VCaP (cell line): ENCODE data around the gene OGFOD3.
A peak's percentile ranks its signal among the peaks of the same experiment; 100 is the strongest.

Experiments used
- H3K27ac ChIP-seq: fragments of 450-650 bp; 2 replicates; pipeline ENCODE4 v1.5.1; 2017
- TF ChIP-seq, protein P1 (sequence below): fragments of 450-650 bp; conservative IDR thresholded peaks from 2 replicates; pipeline ENCODE4 v1.5.1; 2017; ENCODE audit warnings: mild to moderate bottlenecking, moderate library complexity

The OGFOD3 gene

DNA sequence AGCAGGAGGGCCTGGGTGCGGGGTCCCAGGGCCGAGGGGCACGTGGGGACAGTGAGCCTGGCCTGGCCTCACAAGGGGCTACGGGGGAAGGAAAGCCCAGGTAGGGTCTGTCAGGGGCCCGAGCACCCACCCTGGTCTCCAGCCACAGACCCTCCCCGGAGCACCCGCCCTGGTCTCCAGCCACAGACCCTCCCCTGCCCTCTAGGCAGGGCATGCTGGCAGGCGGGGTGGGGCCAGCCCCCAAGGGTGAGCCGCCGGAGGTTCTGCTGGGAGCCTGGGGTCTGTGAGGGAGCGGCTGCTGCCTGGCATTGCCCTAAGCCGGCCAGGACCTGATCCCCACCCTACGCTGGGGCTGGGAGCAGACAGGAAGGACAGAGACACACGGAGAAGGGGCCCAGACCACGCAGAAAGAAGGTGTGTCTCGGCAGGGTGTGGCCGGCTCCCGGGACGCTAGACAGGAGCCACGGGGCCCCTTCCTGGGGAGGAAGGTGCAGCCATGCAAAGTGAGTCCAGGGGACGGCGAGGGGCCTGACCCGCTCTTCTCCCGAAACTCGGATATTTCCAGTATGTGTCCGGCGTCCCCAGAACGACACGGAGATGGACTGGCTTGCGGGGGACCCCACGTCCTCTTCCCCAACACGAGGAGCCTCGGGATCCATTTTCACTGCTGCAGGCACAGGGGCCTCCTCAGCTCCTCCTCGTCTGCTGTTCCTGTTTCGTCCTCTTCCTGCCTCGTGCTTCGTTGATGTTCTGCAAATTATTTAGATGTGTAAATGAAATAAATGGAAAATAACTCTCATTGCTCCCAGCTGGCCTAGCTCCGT is 31.3 kb downstream of the OGFOD3 start:
- no peak overlapping the region for H3K27ac ChIP-seq
- TF ChIP-seq, protein P1, sequence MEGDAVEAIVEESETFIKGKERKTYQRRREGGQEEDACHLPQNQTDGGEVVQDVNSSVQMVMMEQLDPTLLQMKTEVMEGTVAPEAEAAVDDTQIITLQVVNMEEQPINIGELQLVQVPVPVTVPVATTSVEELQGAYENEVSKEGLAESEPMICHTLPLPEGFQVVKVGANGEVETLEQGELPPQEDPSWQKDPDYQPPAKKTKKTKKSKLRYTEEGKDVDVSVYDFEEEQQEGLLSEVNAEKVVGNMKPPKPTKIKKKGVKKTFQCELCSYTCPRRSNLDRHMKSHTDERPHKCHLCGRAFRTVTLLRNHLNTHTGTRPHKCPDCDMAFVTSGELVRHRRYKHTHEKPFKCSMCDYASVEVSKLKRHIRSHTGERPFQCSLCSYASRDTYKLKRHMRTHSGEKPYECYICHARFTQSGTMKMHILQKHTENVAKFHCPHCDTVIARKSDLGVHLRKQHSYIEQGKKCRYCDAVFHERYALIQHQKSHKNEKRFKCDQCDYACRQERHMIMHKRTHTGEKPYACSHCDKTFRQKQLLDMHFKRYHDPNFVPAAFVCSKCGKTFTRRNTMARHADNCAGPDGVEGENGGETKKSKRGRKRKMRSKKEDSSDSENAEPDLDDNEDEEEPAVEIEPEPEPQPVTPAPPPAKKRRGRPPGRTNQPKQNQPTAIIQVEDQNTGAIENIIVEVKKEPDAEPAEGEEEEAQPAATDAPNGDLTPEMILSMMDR = no peak

DNA sequence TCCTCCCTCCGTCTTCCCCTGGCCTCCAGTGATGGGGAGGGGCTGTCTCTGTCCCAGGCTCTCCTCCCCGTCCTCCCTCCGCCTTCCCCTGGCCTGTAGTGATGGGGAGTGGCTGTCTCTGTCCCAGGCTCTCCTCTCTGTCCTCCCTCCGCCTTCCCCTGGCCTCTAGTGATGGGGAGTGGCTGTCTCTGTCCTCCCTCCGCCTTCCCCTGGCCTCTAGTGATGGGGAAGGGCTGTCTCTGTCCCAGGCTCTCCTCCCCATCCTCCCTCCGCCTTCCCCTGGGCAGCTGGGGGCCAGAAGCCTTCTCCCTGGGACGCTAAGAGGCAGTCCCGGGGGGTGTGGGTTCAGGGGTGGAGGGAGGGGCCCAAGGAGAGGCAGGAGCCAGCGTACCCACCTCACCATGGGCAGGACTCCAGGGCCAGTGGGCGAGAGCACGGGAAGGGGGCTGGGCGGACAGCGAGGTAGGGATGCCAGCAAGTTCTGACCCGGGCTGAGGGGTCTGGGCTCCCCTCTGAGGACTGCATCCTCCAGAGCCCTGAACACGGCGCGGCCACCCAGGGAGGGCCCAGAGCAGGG is 32.0 kb downstream of the OGFOD3 start:
- TF ChIP-seq, protein P1 = no peak
- H3K27ac ChIP-seq = no peak overlapping the region

DNA sequence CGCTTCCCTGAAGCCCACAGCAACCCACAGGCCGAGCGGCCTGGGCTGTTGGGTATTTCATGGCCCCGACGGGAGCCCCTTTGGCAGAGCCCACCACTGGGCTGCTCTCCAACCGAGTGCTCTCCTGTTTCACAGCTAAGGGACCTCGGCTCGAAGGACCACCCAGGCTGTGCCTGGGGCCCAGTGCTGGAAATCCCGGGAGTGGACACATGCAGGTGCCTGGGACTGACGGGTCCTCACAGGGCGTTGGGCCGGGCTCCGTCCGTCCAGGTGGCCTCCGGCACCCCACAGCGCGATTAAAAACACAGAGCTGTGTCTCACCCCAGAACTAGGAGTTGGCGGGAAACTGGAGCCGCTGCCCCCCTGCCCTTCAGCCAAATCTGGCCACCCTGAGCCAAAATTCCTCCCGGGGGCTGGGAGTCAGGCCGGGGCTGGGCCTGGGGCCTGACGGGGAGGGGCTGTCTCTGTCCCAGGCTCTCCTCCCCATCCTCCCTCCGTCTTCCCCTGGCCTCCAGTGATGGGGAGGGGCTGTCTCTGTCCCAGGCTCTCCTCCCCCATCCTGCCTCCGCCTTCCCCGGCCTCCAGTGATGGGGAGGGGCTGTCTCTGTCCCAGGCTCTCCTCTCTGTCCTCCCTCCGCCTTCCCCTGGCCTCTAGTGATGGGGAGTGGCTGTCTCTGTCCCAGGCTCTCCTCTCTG is 32.7 kb downstream of the OGFOD3 start:
- peak overlapping the region; percentile 61 for H3K27ac ChIP-seq
- TF ChIP-seq, protein P1 = no peak

DNA sequence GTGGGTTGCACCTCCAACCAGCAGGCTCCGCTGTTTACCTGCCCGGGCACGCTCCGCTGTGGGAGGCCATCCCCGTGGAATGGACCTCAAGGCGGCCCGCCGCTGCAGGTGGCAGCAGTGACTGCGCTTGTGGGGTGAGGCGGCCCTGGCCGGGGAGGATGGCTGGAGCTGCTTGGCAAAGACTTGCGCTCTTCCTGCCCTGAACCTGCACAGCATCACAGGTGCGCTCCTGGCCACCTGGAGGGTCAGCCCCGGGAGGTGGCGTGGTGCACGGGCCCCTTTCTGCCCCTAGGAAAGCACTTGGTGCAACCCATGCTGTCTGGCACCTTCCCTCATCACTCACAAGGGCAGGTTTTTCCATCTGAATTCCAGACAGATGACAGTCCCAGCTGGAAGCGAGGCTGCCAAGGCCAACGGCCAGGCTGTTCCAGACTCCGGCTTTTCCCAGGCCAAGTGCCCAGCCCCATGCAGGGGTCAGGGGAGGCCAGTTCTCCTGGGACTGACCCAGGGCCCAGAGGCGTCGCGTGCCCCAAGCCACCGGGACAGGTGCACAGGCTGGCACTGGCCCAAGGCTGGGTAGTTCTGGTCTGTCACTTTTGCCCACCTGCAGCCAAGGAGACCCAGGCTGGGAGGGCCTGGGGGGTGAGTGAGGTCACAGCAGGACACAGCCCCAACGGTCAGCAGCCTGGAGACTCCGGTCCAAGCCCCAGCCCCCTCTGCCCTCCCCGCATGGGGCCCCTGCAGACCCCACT is 33.5 kb downstream of the OGFOD3 start:
- peak overlapping the region; percentile 61 for H3K27ac ChIP-seq
- TF ChIP-seq, protein P1 = peak; percentile 76

DNA sequence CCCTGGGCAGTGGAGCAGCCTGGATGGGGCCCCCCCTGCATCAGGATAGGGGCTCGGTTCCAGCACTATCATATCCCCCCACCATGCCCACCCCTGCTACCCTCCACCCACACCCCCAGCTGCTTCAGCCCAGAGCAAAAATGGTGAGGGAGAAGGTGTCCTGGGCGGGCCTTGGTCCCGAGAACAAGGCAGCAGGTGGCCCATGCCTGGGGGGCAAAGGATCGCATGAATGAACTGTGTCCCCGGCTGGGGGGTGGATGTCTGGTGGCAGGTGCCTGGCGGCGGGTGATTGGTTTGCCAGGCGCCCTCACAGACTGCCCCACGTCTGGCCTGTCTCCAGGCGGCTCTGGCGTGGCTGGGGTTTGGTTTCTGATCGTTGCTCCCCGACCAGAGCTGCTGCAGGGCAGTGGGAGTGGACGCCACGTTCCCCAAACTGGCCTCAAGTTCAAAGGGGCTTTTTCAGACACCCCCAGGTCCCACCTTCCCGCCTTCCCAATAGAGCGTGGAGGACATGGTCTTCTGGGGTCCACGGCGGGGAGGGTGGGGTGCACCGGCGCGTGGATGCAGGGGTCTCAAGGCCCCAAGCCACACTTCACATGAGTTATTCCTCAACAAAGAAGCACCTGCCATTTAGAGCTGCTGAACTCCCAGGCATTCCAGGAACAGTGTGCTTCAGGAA is 34.2 kb downstream of the OGFOD3 start:
- TF ChIP-seq, protein P1 = no peak
- peak overlapping the region; percentile 61 for H3K27ac ChIP-seq

DNA sequence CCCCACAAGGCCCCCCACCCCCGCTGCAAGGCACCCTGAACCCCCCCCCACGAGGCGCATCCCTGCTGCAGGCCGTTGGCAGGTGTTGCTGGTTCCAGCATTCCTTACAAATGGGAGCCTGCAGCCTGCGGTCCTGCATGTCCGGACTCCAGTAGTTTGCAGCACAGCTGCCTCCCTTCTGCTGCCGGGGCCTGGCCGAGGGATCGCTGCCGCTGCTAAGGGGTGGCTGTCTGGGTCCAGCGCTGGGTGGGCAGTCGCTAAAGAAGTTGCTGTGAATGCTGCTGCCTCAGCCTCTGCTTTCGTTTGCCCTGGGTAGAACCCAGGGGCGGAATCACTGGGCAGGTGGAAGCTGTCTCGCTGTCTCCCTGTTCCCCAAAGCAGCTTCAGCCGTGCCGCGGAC is 35.0 kb downstream of the OGFOD3 start:
- H3K27ac ChIP-seq = peak overlapping the region; percentile 61; the same call in 1 of the 2 replicates
- TF ChIP-seq, protein P1 = no peak
